GM21576 (cell line): Measurements from ENCODE around the gene CDK14.

Experiments
- ATAC-seq: cut with Tn5 transposase; IDR thresholded peaks from one replicate; pipeline ENCODE4 v1.9.1; 2021; ENCODE audit warnings: mild to moderate bottlenecking, moderate library complexity; ENCODE audit not compliant: unreplicated experiment

Gene CDK14

DNA sequence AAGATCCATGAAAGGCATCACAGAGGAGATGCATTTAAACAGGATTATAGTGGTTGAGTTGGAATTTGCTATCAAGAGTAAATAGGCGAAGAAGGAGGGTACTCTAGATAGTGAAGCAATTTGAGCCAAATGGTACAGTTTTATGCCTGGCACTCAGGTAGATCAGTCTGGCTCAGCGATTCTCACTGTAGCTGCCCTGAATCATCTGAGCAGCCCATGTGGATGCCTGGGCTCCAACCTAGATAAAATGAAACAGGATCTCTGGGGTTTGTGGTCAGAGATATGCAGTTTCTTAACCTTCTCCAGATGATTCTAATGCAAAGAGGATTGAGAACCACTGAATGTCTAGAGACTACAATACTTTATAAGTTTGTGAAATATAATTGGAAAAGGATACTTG lies 386.1 kb downstream of the CDK14 start:
- no peak for ATAC-seq

DNA sequence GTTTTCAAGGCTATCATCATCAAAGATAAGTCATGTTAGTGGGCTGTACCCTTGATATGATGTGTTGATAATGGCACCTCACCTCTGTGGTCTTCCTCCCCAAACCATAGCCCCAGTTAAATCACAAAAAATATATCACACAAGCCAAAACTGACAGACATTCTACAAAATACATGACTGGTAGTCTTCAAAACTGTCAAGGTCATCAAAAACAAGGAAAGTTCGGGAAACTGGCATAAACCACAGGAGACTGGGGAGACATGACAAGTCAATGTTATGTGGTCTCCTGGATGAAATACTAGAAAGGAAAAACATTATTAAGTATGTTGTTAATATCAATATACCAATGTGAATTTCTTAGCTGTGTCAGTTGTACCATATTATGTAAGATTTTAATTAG lies 388.6 kb downstream of the CDK14 start:
- ATAC-seq: no peak

DNA sequence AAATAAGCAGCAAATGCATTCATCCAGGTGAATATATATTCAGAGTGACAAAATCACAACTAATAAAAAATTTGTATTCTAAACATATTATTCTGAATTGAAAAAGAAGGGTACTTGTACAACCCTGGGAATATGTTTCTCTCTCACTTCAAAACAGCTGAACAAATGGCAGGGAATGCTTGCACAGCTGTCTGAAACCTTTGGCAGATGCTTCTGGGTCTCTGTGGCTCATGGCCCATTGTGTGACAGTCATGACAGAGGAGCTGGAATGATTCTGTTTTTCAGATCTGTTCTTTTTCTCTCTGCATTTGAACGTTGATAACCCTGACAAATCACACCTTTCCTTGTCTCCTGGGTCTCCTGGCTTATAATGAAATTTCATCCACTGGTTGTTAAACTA lies 392.4 kb downstream of the CDK14 start:
- ATAC-seq: no peak

DNA sequence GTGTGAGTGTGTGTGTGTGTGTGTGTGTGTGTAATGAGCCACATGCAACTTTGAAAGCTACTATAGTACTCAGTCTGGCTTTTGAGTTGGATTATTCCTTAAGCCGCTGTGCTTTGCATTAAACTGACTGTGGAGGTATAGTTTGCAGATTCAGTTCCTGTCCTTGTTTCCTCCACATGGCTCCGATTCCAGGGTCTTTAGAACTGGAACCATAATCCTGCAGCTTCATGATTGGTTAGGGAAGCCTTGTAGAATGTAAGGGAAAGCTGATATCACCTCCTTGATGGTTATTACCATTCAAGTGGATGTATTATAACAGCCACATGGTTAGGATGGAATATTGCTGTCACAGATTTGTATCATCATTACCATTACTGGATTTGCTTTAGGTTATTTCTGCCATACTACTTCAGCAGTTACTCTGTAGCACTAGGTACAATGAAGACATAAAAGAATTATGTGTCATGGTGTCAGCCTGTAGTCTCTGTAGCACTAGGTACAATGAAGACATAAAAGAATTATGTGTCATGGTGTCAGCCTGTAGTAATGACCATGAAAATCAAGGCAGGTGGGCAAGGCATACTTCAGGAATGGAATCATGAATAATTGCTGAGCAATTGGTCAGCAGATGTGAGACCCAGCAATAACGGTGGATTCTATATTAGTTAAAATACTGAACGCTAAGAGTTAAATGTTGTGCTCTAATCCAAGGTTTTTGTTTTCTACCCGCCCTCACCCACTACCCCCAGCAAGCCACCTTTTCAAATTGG lies 393.1 kb downstream of the CDK14 start:
- no peak for ATAC-seq

DNA sequence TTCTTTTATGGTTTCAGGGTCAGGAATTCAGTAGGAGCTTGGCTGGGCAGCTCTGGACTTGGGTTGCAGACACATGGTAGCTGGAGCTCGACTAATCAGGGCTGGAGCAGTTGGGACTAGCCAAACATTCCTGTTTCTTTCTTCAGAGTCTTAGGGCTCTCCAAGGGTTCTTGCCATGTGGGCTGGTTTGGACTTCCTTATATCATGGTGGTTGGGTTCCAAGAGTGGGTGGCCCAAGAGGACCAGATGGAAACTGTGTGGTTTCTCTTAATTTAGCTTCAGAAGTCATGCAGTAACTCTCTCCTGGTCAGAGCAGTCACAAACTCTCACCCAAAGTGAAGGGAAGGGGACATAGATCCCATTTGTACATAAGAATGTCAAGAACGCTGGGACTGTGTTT lies 398.0 kb downstream of the CDK14 start:
- ATAC-seq: no peak

DNA sequence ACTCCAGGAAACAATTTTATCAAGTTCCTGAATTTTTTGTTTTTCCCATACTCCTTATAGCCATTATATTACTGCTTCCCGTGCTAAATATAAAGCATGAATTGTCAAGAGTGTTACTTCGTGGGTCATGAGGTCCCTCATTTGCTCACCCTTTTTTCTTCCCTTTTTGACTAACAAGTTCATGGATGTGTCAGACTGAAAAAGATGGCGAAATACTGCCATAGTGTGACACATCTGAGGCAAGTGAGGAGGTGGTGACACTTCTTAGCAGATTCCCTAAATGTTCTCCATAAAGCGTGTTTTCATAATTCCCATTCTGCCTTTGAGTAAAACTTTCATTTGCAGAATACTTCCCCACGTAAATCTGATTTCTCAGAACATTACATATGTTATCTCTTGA lies 398.5 kb downstream of the CDK14 start:
- ATAC-seq: no peak

DNA sequence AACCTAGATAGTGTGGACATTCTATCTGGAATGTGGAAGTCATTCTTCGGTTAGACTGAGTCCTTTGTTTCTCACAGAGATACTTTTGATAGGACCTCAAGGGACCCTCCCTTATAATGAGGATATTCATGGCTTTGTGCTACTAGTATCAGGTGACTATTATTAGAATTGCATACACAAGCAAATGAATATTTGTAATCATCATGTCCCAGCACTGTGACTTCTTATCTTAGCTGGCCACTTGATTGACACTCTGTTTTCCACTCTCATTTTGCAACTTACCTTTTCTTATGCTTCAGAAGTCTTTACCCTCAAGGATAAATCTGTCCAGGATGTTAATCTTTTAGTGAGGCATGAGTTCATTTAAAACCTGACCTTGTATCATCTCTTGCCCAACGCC lies 399.9 kb downstream of the CDK14 start:
- ATAC-seq: no peak

DNA sequence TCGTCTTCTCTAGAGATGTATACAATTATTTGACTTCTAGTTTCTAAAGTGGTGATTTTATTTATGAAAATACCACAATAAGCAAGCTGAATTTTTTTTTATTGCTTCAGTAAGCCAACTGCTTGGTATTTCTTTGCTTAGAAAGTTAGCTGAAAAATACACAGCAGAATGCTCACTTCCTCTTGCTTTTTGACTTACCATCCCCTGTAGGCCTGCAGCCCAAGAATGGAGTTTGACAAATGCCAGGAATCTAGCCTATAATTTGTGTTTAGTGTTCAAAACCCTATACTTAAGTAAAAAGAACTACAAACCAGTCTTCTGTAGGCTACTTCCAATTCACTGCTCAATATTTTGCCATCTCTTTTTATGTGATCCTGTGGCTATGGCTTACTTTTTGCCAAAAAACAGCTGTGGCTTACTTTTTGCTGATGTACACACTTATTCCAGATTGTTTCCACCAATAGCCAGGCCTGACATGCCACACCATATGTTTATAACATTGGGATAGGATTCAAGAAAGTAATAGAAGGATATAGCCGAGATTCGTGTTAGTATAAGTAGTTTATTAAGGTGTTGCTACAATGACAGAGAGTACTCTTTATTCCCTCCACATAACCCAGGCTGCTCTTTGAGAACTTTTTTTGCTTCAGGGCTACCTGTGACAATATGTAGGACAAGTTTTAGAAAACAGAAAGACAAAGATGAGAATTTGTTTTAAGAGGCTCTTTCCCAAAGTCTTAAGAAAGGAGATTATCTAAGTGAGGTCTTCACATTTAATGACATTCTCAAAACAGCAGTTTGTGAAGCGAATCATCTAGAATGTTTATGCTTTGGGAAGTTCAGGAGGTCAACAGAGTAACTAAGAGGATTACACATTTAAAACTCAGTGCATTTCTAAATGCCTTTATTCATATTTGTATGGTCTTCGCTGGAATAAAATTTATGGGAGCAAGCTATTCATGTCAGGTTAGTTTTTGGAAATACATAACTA lies 404.2 kb downstream of the CDK14 start:
- no peak for ATAC-seq

DNA sequence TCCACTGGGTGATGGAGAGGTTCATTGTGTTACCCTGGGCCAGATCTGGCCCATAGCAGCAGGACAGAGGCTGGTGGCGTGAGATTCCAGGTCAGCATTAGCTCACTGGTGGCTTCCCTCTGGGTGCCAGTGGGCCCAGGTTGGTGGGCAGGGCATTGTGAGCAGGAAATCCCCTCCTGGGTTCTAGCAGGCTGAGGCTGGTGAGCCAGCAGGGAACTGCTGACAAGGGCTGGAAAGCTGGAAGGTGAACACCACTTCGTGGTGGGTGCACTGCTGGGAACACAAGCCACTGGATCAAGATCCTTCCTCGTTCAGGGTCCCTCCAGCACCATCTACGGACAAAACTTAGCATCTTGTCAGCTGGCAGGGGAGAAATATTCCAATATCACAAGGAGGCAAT lies 408.9 kb downstream of the CDK14 start:
- no peak for ATAC-seq

DNA sequence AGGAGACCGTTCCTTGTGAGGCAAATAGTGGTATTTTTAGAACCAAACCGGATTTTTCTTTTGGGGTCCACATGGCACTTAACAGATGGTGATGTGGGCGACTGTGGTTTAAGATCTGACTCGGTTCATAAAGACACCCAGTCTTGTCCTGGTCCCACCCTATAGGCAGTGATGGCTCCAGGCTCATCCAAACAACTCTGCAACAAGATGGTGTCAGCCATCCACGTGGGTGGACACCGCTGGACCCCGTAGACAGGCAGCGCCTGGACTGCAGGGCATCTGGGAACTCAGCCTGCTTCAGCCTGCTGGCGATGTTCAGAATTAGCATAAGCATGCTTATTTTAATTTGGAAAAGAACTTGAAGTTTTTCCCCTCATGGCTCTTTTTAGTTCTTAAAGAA lies 409.7 kb downstream of the CDK14 start:
- ATAC-seq: no peak

DNA sequence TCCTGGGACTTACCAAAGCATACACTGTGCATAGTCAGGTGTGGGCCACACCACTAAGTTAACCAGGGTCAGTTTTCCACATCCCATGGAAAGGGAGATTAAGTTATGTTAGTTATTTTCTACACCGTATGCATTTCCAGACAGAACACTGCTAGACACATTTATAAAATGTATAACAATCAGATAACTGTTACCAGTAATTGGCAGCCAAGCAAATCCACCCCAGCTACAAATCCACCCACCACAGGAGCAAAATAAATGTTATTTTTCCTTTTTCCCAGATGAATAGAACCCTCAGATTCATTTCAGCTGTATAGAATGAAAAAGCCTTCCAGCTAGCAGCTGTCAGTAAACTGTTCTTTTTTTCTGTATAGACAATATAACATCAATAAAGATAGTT lies 411.2 kb downstream of the CDK14 start:
- ATAC-seq: no peak

DNA sequence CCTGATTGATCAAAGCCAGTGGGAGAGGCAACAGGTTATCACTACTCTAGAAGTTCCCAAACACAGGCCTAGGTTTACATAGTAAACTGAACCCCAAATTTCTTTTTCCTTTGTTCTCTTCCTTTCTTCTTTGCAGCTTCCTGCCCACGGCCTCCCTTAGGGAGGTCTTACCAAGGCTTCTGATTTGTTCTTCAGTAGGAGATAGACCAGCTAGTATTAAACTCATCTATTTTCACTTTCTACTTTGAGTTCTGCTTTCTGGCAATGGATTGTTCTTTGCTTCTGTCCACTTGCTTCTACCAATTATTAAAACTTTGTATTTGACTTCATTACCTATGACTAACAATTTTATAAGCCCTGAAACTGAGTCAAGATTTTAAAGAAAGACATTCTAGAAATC lies 417.0 kb downstream of the CDK14 start:
- ATAC-seq: no peak

DNA sequence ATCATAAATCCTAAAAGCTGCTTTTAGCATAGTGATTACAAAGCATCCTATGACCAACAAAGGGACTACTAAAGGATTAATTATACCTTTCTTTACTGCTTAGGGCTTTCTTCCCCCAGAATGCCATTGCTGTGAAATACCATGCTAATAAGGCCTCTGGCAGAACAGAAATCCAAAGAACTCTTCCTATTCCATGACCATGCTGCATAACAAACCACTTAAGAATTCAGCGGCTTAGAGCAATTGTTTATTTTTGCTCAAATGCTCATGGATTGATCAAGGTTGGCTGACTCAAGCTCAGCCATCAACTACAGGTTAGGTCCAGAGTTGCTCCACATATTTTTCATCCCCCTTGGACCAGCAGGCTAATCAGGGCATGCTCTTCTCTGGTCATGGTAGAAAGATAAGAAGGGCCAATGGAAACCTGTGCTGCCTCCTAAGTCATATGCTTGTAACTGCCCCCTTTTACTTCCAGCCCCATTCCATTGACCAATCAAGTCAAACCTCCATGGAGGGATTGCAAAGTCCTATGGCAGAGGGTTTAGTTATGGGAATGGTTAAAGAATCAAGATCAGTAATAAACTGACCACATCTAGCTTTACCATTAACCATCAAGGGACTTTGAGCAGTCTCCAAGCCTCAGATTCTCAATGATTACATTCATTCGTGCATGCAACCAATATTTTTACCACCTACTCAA lies 423.7 kb downstream of the CDK14 start:
- ATAC-seq: no peak

DNA sequence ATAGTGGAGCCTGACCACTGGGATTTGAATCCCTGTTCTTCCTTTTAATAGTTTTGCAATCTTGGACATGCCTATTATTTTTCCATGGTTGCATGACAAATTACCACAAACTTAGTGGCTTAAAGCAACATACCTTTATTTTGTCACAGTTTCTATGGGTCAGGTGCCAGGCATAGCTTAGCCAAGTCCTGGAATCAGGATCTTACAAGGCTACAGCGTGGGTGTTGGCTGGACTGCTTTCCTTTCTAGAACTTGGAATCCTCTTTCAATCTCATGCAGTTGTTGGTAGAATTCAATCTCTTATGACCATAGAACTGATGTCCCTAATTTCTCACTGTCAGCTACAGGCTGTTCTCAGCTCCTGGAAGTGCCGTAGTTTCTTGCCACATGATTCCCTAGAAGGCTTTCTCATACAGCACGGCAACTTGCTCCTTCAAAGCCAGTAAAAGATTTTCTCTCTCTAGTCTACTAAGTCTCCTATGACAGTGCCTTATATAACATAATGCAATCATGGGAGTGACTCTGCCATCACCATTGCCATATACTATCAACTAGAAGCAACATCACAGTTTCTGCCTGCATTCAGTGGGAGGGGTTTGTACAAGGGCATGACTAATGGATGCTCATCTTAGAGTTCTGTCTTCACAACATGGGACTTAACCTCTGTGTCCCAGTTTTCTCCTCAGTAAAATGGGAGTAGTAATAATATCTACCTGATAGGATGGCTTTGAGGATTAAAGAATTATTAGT lies 424.7 kb downstream of the CDK14 start:
- ATAC-seq: no peak

DNA sequence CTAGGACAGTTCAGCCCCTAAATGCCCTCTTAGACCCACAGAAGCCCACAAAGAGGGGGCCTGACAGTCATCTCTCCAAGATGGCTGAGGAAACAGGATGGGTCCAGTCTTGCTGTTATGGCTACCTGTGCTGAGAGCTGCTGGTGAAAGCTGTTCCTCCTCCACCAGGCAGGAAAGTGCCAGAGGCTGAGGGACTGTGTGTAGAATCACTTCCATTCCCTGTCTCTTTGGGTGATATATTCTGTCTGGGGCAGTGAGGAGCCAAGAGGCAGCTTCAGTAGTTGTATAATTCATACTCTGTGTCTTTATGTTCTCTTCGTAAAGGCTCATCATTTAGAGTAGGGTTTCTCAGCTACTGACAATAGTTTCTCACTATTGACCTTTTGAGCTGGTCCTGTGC lies 425.8 kb downstream of the CDK14 start:
- no peak for ATAC-seq

DNA sequence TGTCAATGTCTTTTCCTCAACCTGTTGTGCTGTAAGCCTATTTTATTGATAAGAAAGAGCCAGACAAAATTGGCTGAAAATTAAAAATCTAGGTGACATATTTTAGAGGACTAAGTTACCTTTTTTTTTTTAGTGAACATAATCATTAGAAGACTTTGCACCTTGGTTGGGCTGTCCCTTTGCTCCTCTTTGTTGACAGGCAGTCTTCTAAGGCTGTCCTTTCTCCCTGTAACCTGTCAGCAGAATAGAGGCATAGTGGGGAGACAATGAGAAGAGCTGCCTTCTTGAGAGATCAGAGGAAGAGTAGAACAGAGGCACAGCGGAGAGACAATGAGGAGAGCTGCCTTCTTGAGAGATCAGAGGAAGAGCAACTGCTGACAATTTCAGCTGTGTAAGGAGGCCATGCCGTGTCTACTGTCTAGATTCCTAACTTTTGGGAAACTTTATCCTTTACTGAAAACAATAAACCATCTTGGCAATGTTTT lies 429.8 kb downstream of the CDK14 start:
- ATAC-seq: no peak

DNA sequence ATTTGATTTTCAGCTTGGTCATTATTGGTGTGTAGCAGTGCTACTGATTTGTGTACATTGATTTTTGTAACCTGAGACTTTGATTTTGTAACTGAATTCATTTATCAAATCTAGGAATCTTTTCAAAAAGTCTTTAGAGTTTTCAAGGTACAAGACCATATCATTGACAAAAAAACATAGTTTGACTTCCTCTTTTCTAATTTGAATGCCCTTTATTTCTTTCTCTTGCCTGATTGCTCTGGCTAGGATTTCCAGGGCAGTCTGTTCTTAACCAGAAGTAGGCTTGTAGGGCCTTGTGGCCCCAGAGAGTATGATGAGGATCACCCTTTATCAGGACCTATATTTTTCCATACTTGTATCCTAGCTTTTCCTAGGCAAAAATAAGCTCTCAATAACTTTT lies 433.6 kb downstream of the CDK14 start:
- ATAC-seq: no peak

DNA sequence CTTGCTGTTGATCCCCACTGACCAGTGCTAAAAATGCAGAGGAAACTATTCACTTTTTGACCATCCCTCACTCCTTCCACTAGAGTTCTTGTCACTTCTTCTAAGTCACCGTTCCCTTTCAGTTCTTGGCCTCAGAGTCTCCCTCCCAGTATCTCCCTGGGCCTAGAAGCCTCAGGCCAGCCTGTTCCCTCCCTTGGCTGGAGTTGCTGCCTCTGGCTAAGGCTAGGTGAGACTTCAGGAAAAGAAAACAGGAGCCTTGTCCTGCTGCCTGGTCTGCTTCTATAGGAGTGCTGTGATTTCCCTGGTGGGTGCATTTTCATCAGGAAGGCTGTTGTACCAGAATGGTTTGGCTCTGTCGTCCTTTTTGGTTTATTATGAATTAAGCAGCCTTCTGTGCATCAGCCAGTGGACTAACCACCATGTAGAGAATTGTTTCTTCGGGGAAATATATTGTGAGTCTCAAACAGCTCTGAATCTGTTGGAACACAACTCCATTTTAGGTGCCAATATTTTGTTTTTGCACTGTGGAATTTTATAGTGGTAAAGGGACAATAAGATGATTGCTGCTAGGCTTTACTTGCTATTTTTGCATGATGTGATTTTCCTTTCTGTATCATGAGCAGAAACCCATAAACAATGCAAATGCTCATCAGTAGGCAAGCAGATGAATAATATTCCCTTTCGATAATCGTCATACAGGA lies 434.7 kb downstream of the CDK14 start:
- no peak for ATAC-seq

DNA sequence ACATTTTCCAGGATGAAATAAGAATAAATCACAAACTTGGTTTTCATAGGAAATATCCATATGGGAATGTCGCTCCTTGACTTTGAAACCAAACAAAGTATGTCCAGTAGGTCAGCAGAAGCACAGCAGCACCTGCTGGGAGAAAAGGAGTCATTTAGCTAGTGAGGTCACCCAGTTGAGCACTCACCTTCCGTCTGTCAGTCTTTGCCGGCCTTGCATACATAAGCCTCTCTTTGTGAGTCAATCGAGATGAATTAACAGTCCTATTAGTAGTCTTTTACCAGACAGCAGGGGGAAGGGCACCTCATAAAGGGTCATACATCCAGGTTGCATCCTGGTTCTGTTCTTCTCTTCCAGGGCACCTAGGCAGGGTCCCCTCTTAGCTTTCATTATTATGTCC lies 435.6 kb downstream of the CDK14 start:
- ATAC-seq: no peak

DNA sequence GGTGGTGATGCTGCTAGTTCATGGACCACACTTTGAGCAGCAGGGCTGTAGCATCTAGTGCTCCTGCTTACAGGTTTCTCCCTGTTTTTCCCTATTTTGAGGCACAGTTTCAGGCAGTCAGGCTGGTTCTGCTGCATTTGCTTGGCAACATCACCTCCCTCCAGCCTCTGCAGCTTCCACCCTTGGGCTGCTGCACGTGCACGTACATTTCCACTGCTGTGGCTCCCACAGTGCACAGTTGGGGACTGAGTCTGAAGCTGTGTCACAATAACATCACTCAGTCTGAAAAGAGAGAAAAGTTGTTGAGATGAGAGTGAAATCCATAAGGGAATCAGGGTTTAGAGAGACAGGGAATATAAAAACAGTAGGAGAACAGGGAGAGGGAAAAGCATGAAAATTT lies 437.5 kb downstream of the CDK14 start:
- no peak for ATAC-seq
